Endothelial cell of umbilical vein (primary cell): ENCODE data around the gene AUTS2. TPM values are rescaled to one million over a fixed set of nuclear protein-coding genes. Genes with fewer than 3 reads are reported as not detected.

Experiments
- BruUV-seq: library from RNA; stranded (reverse); fragments of 400-500 nt; replicated peaks from 2 replicates; lab custom pipeline; 2021; lab: Mats Ljungman, UMichigan
- CTCF ChIA-PET: fragments of 300-600, 350-600 bp; sonication (Branson Sonifier 250); formaldehyde crosslinking; loops from one replicate; lab custom pipeline; 2021; ENCODE audit warnings: antibody characterized with exemption, inconsistent platforms; lab: Charles Lee
- POLR2A ChIA-PET: fragments of 300-600, 350-600 bp; sonication (Branson Sonifier 250); formaldehyde crosslinking; loops from one replicate; lab custom pipeline; 2021; ENCODE audit warnings: antibody characterized with exemption, inconsistent platforms; lab: Charles Lee
- DNase-seq: peaks from one replicate; pipeline ENCODE4 v3.0.0-alpha.2; 2011; ENCODE audit warnings: low read depth, low spot score
- FAIRE-seq: peaks from 2 replicates; lab custom pipeline; 2011; peaks lifted over from hg19 to GRCh38; lab: Jason Lieb, UNC
- H2AFZ ChIP-seq: 2 replicates; pipeline ENCODE4 v1.6.0; 2012; ENCODE audit warnings: low read depth, low read length, control low read depth, inconsistent platforms
- H3K27ac ChIP-seq: 2 replicates; pipeline ENCODE4 v1.5.1; 2011; ENCODE audit warnings: low read depth, mild to moderate bottlenecking, control low read depth, low read length, moderate library complexity; ENCODE audit not compliant: insufficient read depth
- H3K27me3 ChIP-seq, 2 experiments: 2 replicates each; pipeline versions ENCODE4 v1.6.0 to v1.6.1; 2011; ENCODE audit warnings: low read length in 2 of 2, mixed read lengths in 1 of 2; ENCODE audit not compliant: control insufficient read depth in 2 of 2, insufficient read depth in 2 of 2
- H3K36me3 ChIP-seq, 2 experiments: 2 replicates in 1 of 2; 3 replicates in 1 of 2; pipeline ENCODE4 v1.5.1; 2011; ENCODE audit warnings: low read length in 2 of 2, mild to moderate bottlenecking in 1 of 2, moderate library complexity in 1 of 2; ENCODE audit not compliant: control insufficient read depth in 2 of 2, insufficient read depth in 2 of 2; ENCODE audit errors: extremely low read depth in 1 of 2
- H3K4me1 ChIP-seq: 3 replicates; pipeline ENCODE4 v1.5.1; 2011; ENCODE audit warnings: mild to moderate bottlenecking, low read length; ENCODE audit not compliant: control insufficient read depth, insufficient read depth; ENCODE audit errors: extremely low read depth
- H3K4me2 ChIP-seq: 2 replicates; pipeline ENCODE4 v1.6.1; 2011; ENCODE audit warnings: low read length, control low read depth, mixed read lengths; ENCODE audit not compliant: insufficient read depth
- H3K4me3 ChIP-seq, 3 experiments: fragments of 200-600 bp in 1 of 3; sonication (generic), shearing (Covaris generic) in 1 of 3; replicated peaks in 1 of 3; 2 replicates each; pipeline ENCODE4 v1.5.1; 2011 to 2016; ENCODE audit warnings: control low read depth in 3 of 3, low read length in 3 of 3, mild to moderate bottlenecking in 2 of 3, inconsistent platforms in 1 of 3, low read depth in 1 of 3, moderate library complexity in 1 of 3; ENCODE audit not compliant: insufficient read depth in 1 of 3
- H3K79me2 ChIP-seq: 2 replicates; pipeline ENCODE4 v1.6.0; 2012; ENCODE audit warnings: low read length, inconsistent platforms; ENCODE audit not compliant: control insufficient read depth, insufficient read depth
- H3K9ac ChIP-seq: replicated peaks from 2 replicates; pipeline ENCODE3; 2011; ENCODE audit warnings: low read length, control low read depth; ENCODE audit not compliant: insufficient read depth; ENCODE audit errors: extremely low read depth
- H3K9me1 ChIP-seq: replicated peaks from 3 replicates; pipeline ENCODE4 v1.6.0; 2011; ENCODE audit warnings: mild to moderate bottlenecking, low read length; ENCODE audit not compliant: control insufficient read depth, insufficient read depth; ENCODE audit errors: extremely low read depth
- H3K9me3 ChIP-seq: replicated peaks from 2 replicates; pipeline ENCODE4 v1.5.1; 2012; ENCODE audit warnings: low read length, inconsistent platforms; ENCODE audit not compliant: control insufficient read depth, insufficient read depth
- H4K20me1 ChIP-seq: replicated peaks from 2 replicates; pipeline ENCODE3; 2011; ENCODE audit warnings: mild to moderate bottlenecking, low read length; ENCODE audit not compliant: control insufficient read depth, insufficient read depth; ENCODE audit errors: extremely low read depth
- CTCF ChIP-seq, 2 donors: IDR thresholded peaks; 1 replicate in 1 of 2; 2 replicates in 1 of 2; pipeline ENCODE4 v1.5.1; 2011; ENCODE audit warnings: low read length in 2 of 2, mild to moderate bottlenecking in 2 of 2, moderate library complexity in 2 of 2, control low read depth in 1 of 2, inconsistent platforms in 1 of 2, low read depth in 1 of 2; ENCODE audit not compliant: insufficient read depth in 1 of 2; ENCODE audit errors: extremely low read depth in 1 of 2
- EZH2 ChIP-seq: IDR thresholded peaks from 2 replicates; pipeline ENCODE4 v1.6.1; 2012; ENCODE audit warnings: borderline replicate concordance, low read depth, mild to moderate bottlenecking, moderate library complexity, low read length, inconsistent platforms; ENCODE audit not compliant: severe bottlenecking
- GATA2 ChIP-seq: IDR thresholded peaks from 2 replicates; pipeline ENCODE4 v1.7.0; 2011; ENCODE audit warnings: low read depth, mild to moderate bottlenecking, moderate library complexity, mixed read lengths, low read length; ENCODE audit not compliant: insufficient read length, insufficient read depth
- JUN ChIP-seq: IDR thresholded peaks from 2 replicates; pipeline ENCODE4 v1.6.1; 2011; ENCODE audit warnings: borderline replicate concordance, low read depth; ENCODE audit not compliant: insufficient read length, insufficient read depth
- MAX ChIP-seq: IDR thresholded peaks from 2 replicates; pipeline ENCODE4 v1.6.1; 2011; ENCODE audit not compliant: insufficient read depth, insufficient read length
- POLR2A ChIP-seq: IDR thresholded peaks from 2 replicates; pipeline ENCODE4 v1.6.1; 2012; ENCODE audit warnings: low read depth, mild to moderate bottlenecking, control low read depth, low read length
- POLR2AphosphoS5 ChIP-seq: IDR thresholded peaks from 2 replicates; pipeline ENCODE4 v1.6.1; 2012; ENCODE audit warnings: low read depth, mild to moderate bottlenecking, control low read depth, low read length, moderate library complexity; ENCODE audit not compliant: insufficient read depth
- dilution Hi-C: fragments of 300-500 bp; cut with MboI; formaldehyde crosslinking; loops from one replicate; pipeline ENCODE4 v1.15.0; 2019; ENCODE audit warnings: low sequenced_read_pairs; ENCODE audit not compliant: extremely low pct_ligation_motif_present
- intact Hi-C: fragments of 100-400 bp; cut with micrococcal nuclease; formaldehyde crosslinking; loops from one replicate; pipeline ENCODE4 v1.10.0; 2022
- polyA plus RNA-seq, 4 experiments: library from polyadenylated mRNA; depleted of rRNA in 3 of 4; stranded (reverse) in 3 of 4; unstranded in 1 of 4; fragments of >200 nt; gene quantifications; 2 replicates each; pipeline versions ENCODE4 v1.2.1 to v1.2.3, GENCODE V29; 2011 to 2012; ENCODE audit warnings: missing spikeins in 1 of 4
- total RNA-seq: library from RNA; stranded (reverse); gene quantifications from 2 replicates; pipeline ENCODE4 v1.2.3, GENCODE V29; 2021

Gene AUTS2
- total and polyA plus RNA-seq, 2 donors (not counting 3 experiments of a cell fraction or from before 2014, with no cell fraction given) = 0.59 to 8.0 TPM

GRCh38 chr7:70569335-70569819 is 971.1 kb downstream of the AUTS2 start:
- Histone ChIP-seq H3K4me1 (no peaks in the 10 kb centered on the region), H3K4me2 (no peak overlapping the region), H3K27me3 (no peaks in the 10 kb centered on the region), H4K20me1 (no peaks in the 10 kb centered on the region), H3K9me1 (no peaks in the 10 kb centered on the region), H3K4me3 (no peak overlapping the region), H3K9me3 (peaks cover 2% of the 10 kb centered on the region), H3K27ac (no peak overlapping the region), H3K9ac (no peak overlapping the region), H2AFZ (no peak overlapping the region), H3K79me2 (no peaks in the 10 kb centered on the region), H3K36me3 (no peaks in the 10 kb centered on the region)
- FAIRE-seq = no peak
- intact Hi-C loops = no loop called here
- BruUV-seq = no TSS peak
- no peak for DNase-seq
- ChIA-PET CTCF (no interaction called here), POLR2A (no interaction called here)
- dilution Hi-C loops = no loop called here
- no peak for TF ChIP-seq EZH2
- TF ChIP-seq GATA2 = no peak
- TF ChIP-seq CTCF (IDR thresholded peaks at IDR 0.05; ENCODE audit: extremely low read depth in 1 of 2, insufficient read depth in 1 of 2, low read depth in 1 of 2, low read length in 2 of 2) = no peak
- no peak for TF ChIP-seq JUN
- TF ChIP-seq MAX = no peak
- TF ChIP-seq POLR2AphosphoS5 = no peak
- no peak for TF ChIP-seq POLR2A
